ENCODE measurements around the gene MICOS13.
A peak's percentile ranks its signal among the peaks of the same experiment; 100 is the strongest.

MICOS13 gene

GRCh38 chr19:5683177-5683886 is 3.0 kb upstream of the MICOS13 start:
- H3K4me1 ChIP-seq (ENCODE audit: low read length), result peaks cover 14% of the 10 kb centered on the region
- H3K9ac ChIP-seq (ENCODE audit: low read length), result no peak overlapping the region
- H3K4me2 ChIP-seq (ENCODE audit: low read depth, low read length), result no peak overlapping the region
- peak; percentile 5 for DNase-seq
- no peak overlapping the region for H3K4me3 ChIP-seq (ENCODE audit: low read length)
- H3K79me2 ChIP-seq (ENCODE audit: low read length), result peaks cover 13% of the 10 kb centered on the region
- no peak overlapping the region for H2AFZ ChIP-seq (ENCODE audit: low read length)
- no peaks in the 10 kb centered on the region for H3K9me3 ChIP-seq (replicated peaks; ENCODE audit: insufficient read depth, low read length)
- no peak overlapping the region for H3K27ac ChIP-seq (ENCODE audit: low read length)
- no peaks in the 10 kb centered on the region for H3K9me2 ChIP-seq (replicated peaks; ENCODE audit: insufficient read depth, low read length)
- peaks cover 14% of the 10 kb centered on the region for H3K27me3 ChIP-seq (replicated peaks; ENCODE audit: insufficient read depth, low read length)
- no peak for TF ChIP-seq EZH2phosphoT487 (IDR thresholded peaks at IDR 0.05; ENCODE audit: low read length)
- TF ChIP-seq, protein P1, sequence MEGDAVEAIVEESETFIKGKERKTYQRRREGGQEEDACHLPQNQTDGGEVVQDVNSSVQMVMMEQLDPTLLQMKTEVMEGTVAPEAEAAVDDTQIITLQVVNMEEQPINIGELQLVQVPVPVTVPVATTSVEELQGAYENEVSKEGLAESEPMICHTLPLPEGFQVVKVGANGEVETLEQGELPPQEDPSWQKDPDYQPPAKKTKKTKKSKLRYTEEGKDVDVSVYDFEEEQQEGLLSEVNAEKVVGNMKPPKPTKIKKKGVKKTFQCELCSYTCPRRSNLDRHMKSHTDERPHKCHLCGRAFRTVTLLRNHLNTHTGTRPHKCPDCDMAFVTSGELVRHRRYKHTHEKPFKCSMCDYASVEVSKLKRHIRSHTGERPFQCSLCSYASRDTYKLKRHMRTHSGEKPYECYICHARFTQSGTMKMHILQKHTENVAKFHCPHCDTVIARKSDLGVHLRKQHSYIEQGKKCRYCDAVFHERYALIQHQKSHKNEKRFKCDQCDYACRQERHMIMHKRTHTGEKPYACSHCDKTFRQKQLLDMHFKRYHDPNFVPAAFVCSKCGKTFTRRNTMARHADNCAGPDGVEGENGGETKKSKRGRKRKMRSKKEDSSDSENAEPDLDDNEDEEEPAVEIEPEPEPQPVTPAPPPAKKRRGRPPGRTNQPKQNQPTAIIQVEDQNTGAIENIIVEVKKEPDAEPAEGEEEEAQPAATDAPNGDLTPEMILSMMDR (IDR thresholded peaks at IDR 0.05; ENCODE audit: low read length), result no peak
- TF ChIP-seq EZH2 (optimal IDR thresholded peaks at IDR 0.05; ENCODE audit: low read depth, low read length), result no peak
- peaks cover 7% of the 10 kb centered on the region for H3F3A ChIP-seq (ENCODE audit: insufficient read depth, low read length)
- no peaks in the 10 kb centered on the region for H4K20me1 ChIP-seq (ENCODE audit: insufficient read depth, low read length)
- H3K36me3 ChIP-seq (replicated peaks; ENCODE audit: insufficient read depth, low read length), result no peaks in the 10 kb centered on the region

DNA sequence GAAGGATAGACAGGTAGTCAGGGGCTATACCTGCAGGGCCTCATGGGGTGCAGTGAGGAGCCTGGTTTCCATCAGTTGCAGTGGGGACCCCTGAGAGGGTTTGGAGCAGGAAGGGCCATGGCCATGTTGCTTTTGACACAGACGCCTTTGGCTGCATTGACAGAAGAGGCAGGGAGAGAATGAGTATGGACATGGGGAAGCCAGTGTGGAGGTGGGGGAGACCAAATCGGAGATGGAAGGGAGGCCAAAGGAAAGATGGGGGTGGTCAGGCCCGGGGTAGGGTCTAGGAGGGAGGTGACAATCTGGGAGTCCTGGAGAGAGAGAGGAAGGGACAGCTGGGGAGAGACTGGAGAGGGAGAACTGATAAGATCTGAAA is 1.8 kb upstream of the MICOS13 start:
- H3K27ac ChIP-seq (ENCODE audit: low read length), result no peak overlapping the region
- DNase-seq, result peak; percentile 2
- peaks cover 13% of the 10 kb centered on the region for H3K79me2 ChIP-seq (ENCODE audit: low read length)
- no peak overlapping the region for H3K4me2 ChIP-seq (ENCODE audit: low read depth, low read length)
- peaks cover 7% of the 10 kb centered on the region for H3F3A ChIP-seq (ENCODE audit: insufficient read depth, low read length)
- no peaks in the 10 kb centered on the region for H3K9me2 ChIP-seq (replicated peaks; ENCODE audit: insufficient read depth, low read length)
- H3K36me3 ChIP-seq (replicated peaks; ENCODE audit: insufficient read depth, low read length), result no peaks in the 10 kb centered on the region
- peaks cover 11% of the 10 kb centered on the region for H3K4me1 ChIP-seq (ENCODE audit: low read length)
- no peaks in the 10 kb centered on the region for H3K9me3 ChIP-seq (replicated peaks; ENCODE audit: insufficient read depth, low read length)
- H3K27me3 ChIP-seq (replicated peaks; ENCODE audit: insufficient read depth, low read length), result peaks cover 14% of the 10 kb centered on the region
- no peaks in the 10 kb centered on the region for H4K20me1 ChIP-seq (ENCODE audit: insufficient read depth, low read length)
- TF ChIP-seq EZH2 (optimal IDR thresholded peaks at IDR 0.05; ENCODE audit: low read depth, low read length) (no peak), EZH2phosphoT487 (IDR thresholded peaks at IDR 0.05; ENCODE audit: low read length) (no peak)
- TF ChIP-seq, protein P1 (IDR thresholded peaks at IDR 0.05; ENCODE audit: low read length), result no peak
- no peak overlapping the region for H3K9ac ChIP-seq (ENCODE audit: low read length)
- no peak overlapping the region for H3K4me3 ChIP-seq (ENCODE audit: low read length)
- H2AFZ ChIP-seq (ENCODE audit: low read length), result no peak overlapping the region

DNA sequence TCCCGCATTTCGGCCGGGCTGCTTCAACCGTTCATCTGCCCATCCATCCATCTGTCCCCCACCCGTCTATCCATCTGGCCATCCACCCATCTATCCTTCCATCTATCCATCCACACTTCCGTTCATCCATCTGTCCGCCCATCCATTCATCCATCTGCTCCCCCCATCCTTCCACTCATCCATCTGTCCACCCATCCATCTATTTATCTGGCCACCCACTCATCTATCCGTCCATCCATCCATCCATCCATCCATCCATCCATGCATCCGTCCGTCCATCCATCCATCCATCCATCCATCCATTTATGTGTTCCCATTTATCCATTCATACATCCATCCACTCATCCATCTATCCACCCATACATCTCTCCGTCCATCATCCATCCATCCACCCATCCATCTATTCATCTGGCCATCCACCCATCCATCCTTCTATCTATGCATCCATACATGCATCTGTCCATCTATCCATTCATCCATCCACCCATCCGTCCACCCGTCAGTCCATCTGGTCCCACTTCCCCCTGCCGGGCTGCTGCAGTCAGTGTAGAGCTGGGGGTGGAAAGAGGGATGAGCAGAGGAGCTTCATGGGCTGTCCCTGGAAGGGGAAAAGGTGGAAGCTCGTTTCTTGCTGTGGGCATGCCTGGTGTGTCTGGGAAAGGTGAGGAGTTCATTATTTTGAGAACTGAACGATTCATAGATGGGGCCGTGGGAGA is 1.2 kb upstream of the MICOS13 start:
- peak overlapping the region; percentile 80 for H3K4me2 ChIP-seq (ENCODE audit: low read depth, low read length)
- no peaks in the 10 kb centered on the region for H3K9me2 ChIP-seq (replicated peaks; ENCODE audit: insufficient read depth, low read length)
- peaks cover 14% of the 10 kb centered on the region for H3K27me3 ChIP-seq (replicated peaks; ENCODE audit: insufficient read depth, low read length)
- peak overlapping the region; percentile 95; the same call in 1 of the 2 replicates for H3K4me3 ChIP-seq (ENCODE audit: low read length)
- peak; percentile 4 for DNase-seq
- no peaks in the 10 kb centered on the region for H3K36me3 ChIP-seq (replicated peaks; ENCODE audit: insufficient read depth, low read length)
- H3K4me1 ChIP-seq (ENCODE audit: low read length), result peaks cover 11% of the 10 kb centered on the region
- H3F3A ChIP-seq (ENCODE audit: insufficient read depth, low read length), result peaks cover 7% of the 10 kb centered on the region
- no peak overlapping the region for H3K9ac ChIP-seq (ENCODE audit: low read length)
- no peak overlapping the region for H3K27ac ChIP-seq (ENCODE audit: low read length)
- no peaks in the 10 kb centered on the region for H3K9me3 ChIP-seq (replicated peaks; ENCODE audit: insufficient read depth, low read length)
- H2AFZ ChIP-seq (ENCODE audit: low read length), result no peak overlapping the region
- TF ChIP-seq EZH2phosphoT487 (IDR thresholded peaks at IDR 0.05; ENCODE audit: low read length) (no peak), EZH2 (optimal IDR thresholded peaks at IDR 0.05; ENCODE audit: low read depth, low read length) (no peak)
- TF ChIP-seq, protein P1 (IDR thresholded peaks at IDR 0.05; ENCODE audit: low read length), result no peak
- H3K79me2 ChIP-seq (ENCODE audit: low read length), result peaks cover 13% of the 10 kb centered on the region
- no peaks in the 10 kb centered on the region for H4K20me1 ChIP-seq (ENCODE audit: insufficient read depth, low read length)
